Osteoblast (primary cell): ENCODE measurements around the gene CHST11. TPM values are rescaled to one million over a fixed set of nuclear protein-coding genes. Genes with fewer than 3 reads are reported as not detected.
A peak's percentile ranks its signal among the peaks of the same experiment; 100 is the strongest.

Experiments used
- DNase-seq: peaks from one replicate; pipeline ENCODE4 v3.0.0; 2011; ENCODE audit warnings: low spot score, mixed read lengths; ENCODE audit not compliant: insufficient read length; ENCODE audit errors: missing footprints
- H2AFZ ChIP-seq: 2 replicates; pipeline ENCODE4 v1.6.0; 2011; ENCODE audit warnings: mild to moderate bottlenecking, low read length
- H3K27ac ChIP-seq: 2 replicates; pipeline ENCODE4 v1.5.1; 2011; ENCODE audit warnings: mild to moderate bottlenecking, low read depth, low read length, moderate library complexity
- H3K27me3 ChIP-seq: 2 replicates; pipeline ENCODE4 v1.6.0; 2012; ENCODE audit warnings: mild to moderate bottlenecking, control low read depth, inconsistent platforms, low read length, moderate library complexity; ENCODE audit not compliant: insufficient read depth
- H3K36me3 ChIP-seq: 2 replicates; pipeline ENCODE4 v1.5.1; 2011; ENCODE audit warnings: mild to moderate bottlenecking, low read length, control low read depth, moderate library complexity; ENCODE audit not compliant: insufficient read depth
- H3K4me1 ChIP-seq: 2 replicates; pipeline ENCODE4 v1.5.1; 2011; ENCODE audit warnings: mild to moderate bottlenecking, low read length, control low read depth, moderate library complexity; ENCODE audit not compliant: insufficient read depth
- H3K4me2 ChIP-seq: 2 replicates; pipeline ENCODE4 v1.6.0; 2011; ENCODE audit warnings: mild to moderate bottlenecking, low read length; ENCODE audit not compliant: insufficient read depth
- H3K4me3 ChIP-seq: fragments of 200-600 bp; sonication (generic); 3 replicates; pipeline ENCODE4 v1.5.1; 2012; ENCODE audit warnings: mild to moderate bottlenecking, low read length, inconsistent platforms; ENCODE audit not compliant: insufficient read depth
- H3K79me2 ChIP-seq: 2 replicates; pipeline ENCODE4 v1.6.0; 2012; ENCODE audit warnings: mild to moderate bottlenecking, low read length, control low read depth, inconsistent platforms; ENCODE audit not compliant: insufficient read depth
- H3K9me3 ChIP-seq: 2 replicates; pipeline ENCODE4 v1.5.1; 2011; ENCODE audit warnings: low read depth, low read length, control low read depth
- H4K20me1 ChIP-seq: 2 replicates; pipeline ENCODE4 v1.6.0; 2012; ENCODE audit warnings: mild to moderate bottlenecking, low read length, control low read depth; ENCODE audit not compliant: insufficient read depth
- CTCF ChIP-seq: IDR thresholded peaks from 2 replicates; pipeline ENCODE4 v1.5.1; 2011; ENCODE audit warnings: mild to moderate bottlenecking, low read depth, low read length, moderate library complexity; ENCODE audit errors: extremely low read depth
- total RNA-seq: library from RNA; depleted of rRNA; stranded (reverse); fragments of >200 nt; gene quantifications from 2 replicates; pipeline ENCODE4 v1.2.3, GENCODE V29; 2012

The CHST11 gene
- total RNA-seq, 1 donor, result 24.6 TPM

- H3K79me2 ChIP-seq, result peaks cover 65% of the 10 kb centered on the region
- no peak for DNase-seq
- H3K4me3 ChIP-seq, result no peak overlapping the region
- H3K9me3 ChIP-seq, result no peaks in the 10 kb centered on the region
- no peak for TF ChIP-seq CTCF
- no peaks in the 10 kb centered on the region for H3K36me3 ChIP-seq
- H2AFZ ChIP-seq, result peak overlapping the region; percentile 11
- H3K27ac ChIP-seq, result no peak overlapping the region
- no peaks in the 10 kb centered on the region for H3K27me3 ChIP-seq
- peak overlapping the region; percentile 56 for H3K4me2 ChIP-seq
- peaks cover 24% of the 10 kb centered on the region for H3K4me1 ChIP-seq
- H4K20me1 ChIP-seq, result no peaks in the 10 kb centered on the region
Measured at GRCh38 chr12:104477510-104478390, 21.0 kb downstream of the CHST11 start.

GRCh38 chr12:104478396-104479122 is 21.8 kb downstream of the CHST11 start:
- no peak for DNase-seq
- peaks cover 64% of the 10 kb centered on the region for H3K79me2 ChIP-seq
- peak overlapping the region; percentile 11 for H2AFZ ChIP-seq
- no peaks in the 10 kb centered on the region for H3K27me3 ChIP-seq
- no peaks in the 10 kb centered on the region for H3K9me3 ChIP-seq
- H3K4me1 ChIP-seq, result peaks cover 17% of the 10 kb centered on the region
- no peak overlapping the region for H3K27ac ChIP-seq
- H3K36me3 ChIP-seq, result no peaks in the 10 kb centered on the region
- no peak overlapping the region for H3K4me3 ChIP-seq
- H4K20me1 ChIP-seq, result no peaks in the 10 kb centered on the region
- no peak for TF ChIP-seq CTCF
- H3K4me2 ChIP-seq, result peak overlapping the region; percentile 56

- Histone ChIP-seq H3K36me3 (no peaks in the 10 kb centered on the region), H2AFZ (no peak overlapping the region), H3K79me2 (peaks cover 66% of the 10 kb centered on the region), H3K27me3 (no peaks in the 10 kb centered on the region), H3K4me1 (peaks cover 12% of the 10 kb centered on the region), H3K4me2 (no peak overlapping the region), H3K4me3 (no peak overlapping the region), H3K27ac (no peak overlapping the region), H3K9me3 (no peaks in the 10 kb centered on the region), H4K20me1 (no peaks in the 10 kb centered on the region)
- no peak for DNase-seq
- TF ChIP-seq CTCF, result no peak
Measured at GRCh38 chr12:104479123-104479662, 22.4 kb downstream of the CHST11 start.

GRCh38 chr12:104480012-104480411 is 23.3 kb downstream of the CHST11 start:
- no peak for TF ChIP-seq CTCF
- Histone ChIP-seq H4K20me1 (no peaks in the 10 kb centered on the region), H2AFZ (no peak overlapping the region), H3K27ac (no peak overlapping the region), H3K9me3 (no peaks in the 10 kb centered on the region), H3K4me1 (peaks cover 12% of the 10 kb centered on the region), H3K79me2 (peaks cover 66% of the 10 kb centered on the region), H3K27me3 (no peaks in the 10 kb centered on the region), H3K4me3 (no peak overlapping the region), H3K36me3 (no peaks in the 10 kb centered on the region), H3K4me2 (no peak overlapping the region)
- DNase-seq, result no peak
